Transverse colon (tissue), 4 donors: ENCODE results near the gene ZNF438.

Source experiments
- POLR2AphosphoS5 ChIP-seq, 3 donors: sonication (generic); formaldehyde crosslinking; IDR thresholded peaks; one replicate each; pipeline ENCODE4 v1.6.1; 2016; ENCODE audit warnings: antibody characterized with exemption in 3 of 3
- TF ChIP-seq, protein P1 (sequence below), 5 experiments: fragments of 200-600 bp in 3 of 5; fragments of 450-650 bp in 2 of 5; sonication (generic) in 3 of 5; IDR thresholded peaks; 1 replicate in 2 of 5; 2 replicates in 3 of 5; pipeline ENCODE4 v1.5.1; 2016 to 2017; ENCODE audit warnings: antibody characterized with exemption in 5 of 5, inconsistent platforms in 3 of 5, mild to moderate bottlenecking in 2 of 5, moderate library complexity in 1 of 5

DNA sequence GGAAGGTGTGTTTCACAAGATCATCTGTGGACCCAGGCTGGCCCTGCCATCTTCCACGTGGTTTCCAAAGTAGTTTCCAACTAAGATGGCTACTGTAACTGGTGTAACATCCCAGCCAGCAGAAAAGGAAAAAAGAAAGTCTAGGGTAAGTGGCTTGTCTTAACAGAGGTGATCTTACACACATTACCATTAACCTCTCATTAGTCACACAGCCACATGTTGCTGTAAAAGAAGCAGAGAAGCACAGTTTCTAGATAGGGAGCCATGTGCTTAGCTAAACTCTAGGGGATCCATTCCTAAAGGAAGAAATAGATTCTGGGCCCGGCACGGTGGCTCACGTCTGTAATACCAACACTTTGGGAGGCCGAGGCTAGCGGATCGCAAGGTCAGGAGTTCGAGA lies 54.3 kb downstream of the ZNF438 start:
- no peak for TF ChIP-seq POLR2AphosphoS5 (IDR thresholded peaks at IDR 0.05)
- TF ChIP-seq, protein P1, sequence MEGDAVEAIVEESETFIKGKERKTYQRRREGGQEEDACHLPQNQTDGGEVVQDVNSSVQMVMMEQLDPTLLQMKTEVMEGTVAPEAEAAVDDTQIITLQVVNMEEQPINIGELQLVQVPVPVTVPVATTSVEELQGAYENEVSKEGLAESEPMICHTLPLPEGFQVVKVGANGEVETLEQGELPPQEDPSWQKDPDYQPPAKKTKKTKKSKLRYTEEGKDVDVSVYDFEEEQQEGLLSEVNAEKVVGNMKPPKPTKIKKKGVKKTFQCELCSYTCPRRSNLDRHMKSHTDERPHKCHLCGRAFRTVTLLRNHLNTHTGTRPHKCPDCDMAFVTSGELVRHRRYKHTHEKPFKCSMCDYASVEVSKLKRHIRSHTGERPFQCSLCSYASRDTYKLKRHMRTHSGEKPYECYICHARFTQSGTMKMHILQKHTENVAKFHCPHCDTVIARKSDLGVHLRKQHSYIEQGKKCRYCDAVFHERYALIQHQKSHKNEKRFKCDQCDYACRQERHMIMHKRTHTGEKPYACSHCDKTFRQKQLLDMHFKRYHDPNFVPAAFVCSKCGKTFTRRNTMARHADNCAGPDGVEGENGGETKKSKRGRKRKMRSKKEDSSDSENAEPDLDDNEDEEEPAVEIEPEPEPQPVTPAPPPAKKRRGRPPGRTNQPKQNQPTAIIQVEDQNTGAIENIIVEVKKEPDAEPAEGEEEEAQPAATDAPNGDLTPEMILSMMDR (IDR thresholded peaks at IDR 0.05), result no peak
